ENCODE results near the gene PYGL.
"Not testable (repeated sequence)": the region's sequence is repeated elsewhere in the genome, so short reads cannot be mapped to it uniquely, and the experiment has no call there.

PYGL gene

DNA sequence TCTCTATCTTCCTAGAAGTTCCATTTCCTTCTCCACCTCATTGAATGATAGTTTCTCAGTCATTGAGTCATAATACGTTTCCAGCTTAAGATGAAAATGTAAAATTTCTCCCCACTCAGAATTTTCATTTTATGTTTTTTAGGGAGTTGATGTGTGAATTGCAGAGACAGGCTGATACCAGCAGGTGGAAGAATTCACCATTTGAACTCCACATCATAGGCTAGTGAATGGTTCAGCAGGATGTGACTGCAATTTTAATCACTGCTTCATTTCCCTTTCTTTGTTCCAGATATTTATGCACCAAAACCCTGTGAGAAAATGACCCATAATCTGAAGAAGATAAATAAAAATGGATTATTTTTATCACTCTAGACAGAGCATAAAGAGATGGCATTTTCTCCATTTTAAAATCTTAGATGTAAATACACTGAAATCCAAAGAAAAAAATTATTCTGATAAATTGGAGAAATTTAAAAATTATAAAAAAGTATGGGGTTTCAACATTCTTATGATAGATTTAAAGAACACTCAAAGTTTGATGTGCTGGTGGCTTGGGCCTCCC, 10.6 kb upstream of the PYGL start:
- peak; percentile 29 for DNase-seq

DNA sequence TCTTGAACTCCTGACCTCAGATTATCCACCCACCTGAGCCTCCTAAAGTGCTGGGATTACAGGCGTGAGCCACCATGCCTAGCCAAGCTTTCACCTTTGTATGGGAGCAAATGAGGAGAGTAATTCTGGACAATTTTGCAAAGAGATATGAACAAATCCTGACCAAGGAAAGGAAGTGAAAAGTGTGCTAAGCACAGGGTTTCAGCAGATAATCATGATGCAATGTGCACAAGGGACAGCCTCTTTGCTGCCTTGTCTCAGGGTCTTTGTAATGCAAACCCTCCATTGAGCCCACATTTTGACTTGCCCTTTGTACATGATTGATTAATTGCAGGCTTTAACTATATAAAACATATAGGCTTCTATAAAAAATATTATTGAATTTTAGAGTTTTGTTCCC, 9.2 kb upstream of the PYGL start:
- no peak for DNase-seq

GRCh38 chr14:50951032-50951431, 6.7 kb upstream of the PYGL start:
- no peak for DNase-seq

- DNase-seq: no peak
These were observed 3.9 kb upstream of the PYGL start for GRCh38 chr14:50948205-50948604.

GRCh38 chr14:50947446-50947845, 3.2 kb upstream of the PYGL start:
- DNase-seq: no peak

DNA sequence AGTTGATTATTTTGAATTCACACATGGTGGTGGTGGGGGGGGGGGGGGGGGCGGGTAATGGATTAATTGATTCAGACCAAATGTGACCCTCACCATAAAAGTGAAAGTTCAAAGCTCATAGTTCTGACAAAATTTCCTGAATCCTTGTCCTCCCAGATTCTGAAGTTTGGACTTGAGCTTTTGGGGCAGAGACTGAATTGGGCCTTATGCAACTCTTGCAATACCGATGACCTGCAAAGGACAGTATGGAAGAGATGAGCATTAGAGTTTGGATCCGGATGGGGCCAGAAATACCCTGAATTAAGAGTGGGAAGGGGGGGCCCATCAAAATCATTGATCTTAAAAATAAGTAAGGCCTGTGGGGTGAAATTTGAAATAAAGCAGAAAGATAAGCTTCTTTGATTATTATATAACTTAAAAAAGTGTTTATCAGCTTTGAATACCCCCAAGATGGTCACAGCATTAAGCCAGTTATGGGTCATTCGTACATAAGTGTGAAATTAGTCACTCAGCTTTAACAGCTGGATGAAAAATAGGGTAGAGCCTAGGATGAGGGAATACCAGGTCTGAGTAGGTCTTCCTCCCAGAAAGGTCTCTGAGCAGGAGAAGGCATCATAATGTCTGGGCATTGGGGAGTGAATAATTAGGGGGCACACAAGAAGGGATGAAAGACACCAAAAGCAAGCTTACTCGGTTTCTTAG, 2.1 kb upstream of the PYGL start:
- DNase-seq: no peak

DNA sequence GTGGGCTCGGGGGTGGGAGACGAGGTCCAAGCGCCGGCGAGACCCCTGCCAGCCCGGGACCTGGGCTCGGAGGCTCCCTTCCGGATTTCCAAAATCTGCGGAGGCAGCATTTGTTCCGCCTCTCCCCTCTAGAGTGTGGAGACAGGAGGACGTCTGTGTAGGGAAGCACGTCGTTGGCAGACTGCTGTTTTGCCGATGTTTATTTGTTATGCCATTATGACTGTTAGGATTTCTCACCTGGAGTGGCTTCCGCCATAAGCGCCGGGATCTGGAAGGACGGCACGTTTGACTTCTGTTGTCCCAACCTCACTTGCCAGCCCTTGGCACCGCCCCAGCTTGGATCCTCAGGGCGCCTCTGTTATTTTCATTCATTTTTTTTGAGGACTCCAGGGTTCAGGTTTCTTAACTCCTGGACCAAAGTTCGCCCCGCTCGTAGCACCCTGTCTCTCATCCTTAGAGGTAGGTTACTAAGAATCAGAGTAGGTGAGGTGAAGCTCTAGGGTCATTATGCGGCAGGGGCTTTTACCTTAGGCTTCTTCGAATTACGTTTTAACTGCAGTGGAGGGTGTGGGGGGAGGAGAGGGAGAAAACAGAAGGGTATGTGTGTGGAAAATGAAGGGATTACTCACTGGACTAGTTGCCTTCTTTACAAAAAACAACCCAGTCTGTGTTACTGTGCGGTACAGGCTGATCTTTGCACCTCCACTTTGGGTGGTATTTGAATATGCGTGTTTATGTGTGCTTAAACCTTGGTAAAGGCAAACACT, 547 bp upstream of the PYGL start:
- DNase-seq: no peak

DNA sequence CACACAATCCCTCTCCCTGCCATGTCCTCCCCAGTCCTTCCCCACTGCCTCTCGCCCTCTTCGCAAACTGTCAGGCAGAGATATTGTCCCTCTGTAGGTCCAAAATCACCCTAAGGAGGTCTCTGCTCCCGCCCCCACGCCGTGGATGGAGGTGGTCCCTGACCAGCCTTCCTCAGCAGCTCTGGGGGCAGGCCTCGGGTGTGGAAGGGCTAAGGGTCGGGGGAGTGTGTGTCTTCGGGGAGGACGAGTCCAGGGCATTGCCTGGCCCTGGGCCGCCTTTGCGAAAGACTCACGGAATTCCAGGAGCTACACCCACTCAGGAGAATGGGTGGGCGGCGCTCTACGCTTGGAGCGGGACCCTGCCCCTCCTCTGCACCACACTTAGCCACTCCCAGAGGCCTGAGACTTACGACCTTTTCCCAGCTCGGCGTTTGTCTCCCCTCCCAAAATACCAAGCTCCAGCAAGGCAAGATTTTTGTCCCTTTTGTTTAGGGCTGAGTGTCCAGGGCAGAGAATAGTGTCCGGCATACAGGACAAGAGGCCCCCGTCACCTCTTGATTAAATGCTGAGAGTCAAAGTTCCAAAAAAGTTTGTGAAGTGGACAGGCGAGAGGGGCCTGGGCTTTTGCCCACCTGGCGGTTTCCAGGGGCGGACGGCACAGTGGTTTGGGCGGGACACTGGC, 881 bp downstream of the PYGL start:
- peak; percentile 29 for DNase-seq

- DNase-seq: not testable (repeated sequence)
These were observed 2.6 kb downstream of the PYGL start for GRCh38 chr14:50941638-50942037.

DNA sequence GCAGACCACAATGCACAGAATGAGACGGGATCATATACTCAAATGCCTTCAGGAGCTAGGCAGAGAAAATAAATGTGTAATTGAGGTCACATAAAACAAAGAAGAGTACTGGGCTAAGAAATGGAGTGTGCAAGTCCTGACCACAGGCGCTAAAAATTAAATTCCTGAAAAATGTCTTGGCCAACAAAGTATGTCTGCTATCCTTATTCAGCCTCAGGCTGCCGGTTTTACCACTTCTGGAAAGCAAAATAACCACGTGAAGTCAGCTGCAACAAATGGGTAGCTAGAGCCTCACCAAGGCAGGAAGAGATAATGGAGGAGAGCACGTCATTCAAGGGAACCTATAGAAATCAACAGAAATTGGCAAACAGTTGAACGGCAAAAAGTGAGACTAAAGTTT, 3.1 kb downstream of the PYGL start:
- no peak for DNase-seq

GRCh38 chr14:50937800-50938199, 6.5 kb downstream of the PYGL start:
- DNase-seq: no peak

- no peak for DNase-seq
These were observed 7.0 kb downstream of the PYGL start for GRCh38 chr14:50937325-50937724.

GRCh38 chr14:50936882-50937281, 7.4 kb downstream of the PYGL start:
- DNase-seq: no peak

DNA sequence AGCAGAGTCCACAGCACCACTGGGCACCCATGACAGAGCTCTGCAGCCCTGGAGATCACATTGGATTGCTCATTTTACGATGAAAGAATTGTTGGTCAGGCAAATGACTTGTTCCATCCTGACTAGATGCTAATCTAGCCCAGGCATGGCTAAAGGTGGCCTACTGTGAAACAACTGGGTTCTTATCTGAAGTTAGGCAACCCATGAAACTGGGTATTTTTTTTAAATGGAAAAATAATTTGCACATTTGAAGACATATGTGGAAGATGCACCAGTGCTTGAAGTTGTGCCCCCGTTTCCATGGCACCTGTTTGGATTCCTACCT, 8.3 kb downstream of the PYGL start:
- DNase-seq: no peak

GRCh38 chr14:50935126-50936015, 8.9 kb downstream of the PYGL start:
- no peak for DNase-seq

DNA sequence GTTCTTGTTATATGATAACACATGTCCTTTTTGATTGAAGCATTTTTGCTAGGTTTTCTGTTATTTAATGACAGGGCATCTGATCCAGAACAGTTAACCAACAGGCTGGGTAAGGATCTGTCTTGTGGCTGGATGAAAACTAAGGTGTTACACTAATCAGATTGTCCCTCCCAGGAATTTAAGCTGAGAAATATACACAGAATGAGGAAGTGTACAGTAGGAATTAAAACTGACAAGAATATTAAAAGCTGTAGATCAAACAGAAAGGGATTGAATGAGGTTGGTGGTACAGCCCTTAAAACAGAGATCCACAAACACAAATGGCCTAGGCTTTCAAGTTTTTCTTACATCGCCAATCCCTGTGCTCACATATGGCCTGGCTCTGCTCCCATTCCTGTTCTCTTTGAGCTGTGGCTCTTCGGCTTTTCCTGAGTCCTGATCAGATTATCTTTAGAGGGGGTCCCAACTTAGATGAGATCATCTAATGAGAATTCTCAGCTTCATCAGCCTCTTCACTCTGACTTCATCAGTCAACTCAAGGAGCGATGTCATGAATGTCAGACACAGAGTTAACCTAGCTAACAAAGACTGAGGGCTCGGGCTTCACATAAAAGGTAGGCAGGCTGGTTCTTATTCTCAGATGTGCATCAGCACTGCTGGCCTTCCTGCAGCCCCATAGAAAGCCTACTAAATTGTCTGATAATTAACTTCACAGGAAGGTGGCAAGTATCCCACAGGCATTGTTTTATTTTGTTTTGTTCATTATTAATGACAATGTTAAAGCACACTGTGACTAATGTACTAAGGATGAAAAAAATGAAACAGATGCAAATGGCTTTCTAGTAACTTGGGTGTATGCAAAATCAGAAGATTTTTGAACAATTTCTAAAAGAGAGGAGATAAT, 11.4 kb downstream of the PYGL start:
- DNase-seq: no peak

DNA sequence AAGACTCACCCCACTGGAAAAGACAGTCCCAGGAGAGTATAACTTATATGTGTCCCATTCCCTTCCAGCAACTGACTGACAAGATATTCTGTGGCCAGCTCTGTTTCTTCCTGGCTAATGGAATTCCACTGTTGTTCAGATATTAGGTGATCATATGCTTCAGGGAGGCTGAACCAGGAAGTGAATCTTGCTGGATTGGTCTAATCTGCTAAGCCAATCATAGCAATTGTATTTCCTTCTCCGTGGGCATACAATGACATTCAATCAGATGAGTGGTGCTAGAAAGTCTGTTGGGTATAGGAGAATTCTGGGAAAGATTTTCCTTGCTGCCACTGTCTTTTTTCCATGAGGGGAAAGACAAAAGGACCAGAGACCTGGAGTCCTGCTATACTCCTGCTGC, 12.1 kb downstream of the PYGL start:
- no peak for DNase-seq

DNA sequence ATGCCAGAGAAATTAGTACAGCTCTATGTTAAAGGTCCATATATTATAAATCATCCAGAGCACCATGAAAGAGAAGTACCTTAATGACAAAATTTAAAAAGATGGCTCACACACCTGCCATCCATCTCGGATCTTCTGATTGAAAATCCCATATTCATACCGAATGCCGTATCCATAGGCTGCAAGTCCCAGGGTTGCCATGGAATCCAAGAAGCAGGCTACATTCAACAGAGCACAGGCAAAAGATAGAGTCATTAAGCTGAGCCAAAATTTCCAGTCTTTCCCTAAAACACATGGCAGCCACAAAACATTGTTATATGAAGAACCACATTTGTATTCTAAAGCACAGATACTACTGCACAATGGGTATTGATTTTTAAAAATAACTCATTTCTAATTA, 12.7 kb downstream of the PYGL start:
- DNase-seq: no peak

DNA sequence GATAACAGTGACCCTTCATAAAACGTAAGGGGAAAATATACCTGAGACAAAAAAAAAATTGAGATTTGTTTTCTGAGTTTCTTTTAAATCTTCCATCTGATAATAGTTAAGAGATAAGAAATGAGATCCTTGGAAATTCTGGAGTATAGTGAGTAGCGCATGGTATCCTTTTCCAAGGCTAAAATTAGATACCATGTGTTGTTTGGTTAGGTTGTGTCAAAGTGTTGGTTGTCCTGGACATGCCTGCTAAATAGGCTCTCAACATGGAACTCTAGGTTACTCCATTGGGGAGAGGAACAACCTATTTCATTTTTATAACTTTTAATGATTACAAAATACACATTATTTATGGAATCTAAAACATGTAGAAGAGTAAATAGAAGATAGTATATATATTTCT, 14.8 kb downstream of the PYGL start:
- DNase-seq: no peak

DNA sequence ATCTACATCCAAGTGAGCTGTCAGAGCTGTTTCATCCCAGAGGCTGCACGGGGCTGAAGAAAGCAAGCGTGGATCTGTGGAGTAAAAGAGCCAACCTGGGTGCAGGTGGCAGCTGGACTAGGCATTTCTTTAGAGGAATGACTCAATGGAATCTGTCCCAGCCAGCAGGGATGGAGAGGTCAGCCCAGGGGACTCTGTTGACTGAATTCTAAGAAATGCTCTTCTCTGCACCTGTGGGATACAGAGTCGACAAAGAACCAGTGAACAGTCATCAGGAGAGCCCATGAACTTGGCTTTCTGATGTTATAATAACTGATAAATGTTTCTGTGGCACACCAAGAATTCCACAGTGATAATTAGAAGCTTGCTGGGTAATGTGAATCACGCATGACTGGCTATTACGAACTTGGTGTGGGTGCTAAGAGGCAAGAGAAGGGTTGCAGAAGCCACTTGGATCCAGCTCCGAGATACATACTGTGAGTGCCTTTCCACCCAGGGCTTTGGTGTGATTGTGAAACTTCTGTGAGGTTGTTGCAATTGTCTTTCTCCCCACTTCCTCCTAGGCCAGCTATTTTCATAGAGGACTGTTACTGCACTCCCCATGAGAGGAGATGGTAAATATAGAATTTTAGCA, 16.2 kb downstream of the PYGL start:
- DNase-seq: peak; percentile 46

- DNase-seq: peak; percentile 83
These were observed 17.4 kb downstream of the PYGL start for GRCh38 chr14:50926851-50927386.

All from GDM1 (cell line).